Activated B cell treated with CpG ODN at 0.5 μM for 24 hours (primary cell): ENCODE data around the gene CYTH4. TPM values are rescaled to one million over a fixed set of nuclear protein-coding genes. Genes with fewer than 3 reads are reported as not detected.

Experiments
- ATAC-seq: fragments of 200-7000 bp; cut with Tn5 transposase; one replicate; pipeline ENCODE4 v1.10.0; 2021; ENCODE audit warnings: low read depth, mild to moderate bottlenecking, moderate library complexity
- CTCF ChIA-PET: fragments of 350-600 bp; sonication (Branson Sonifier 250); formaldehyde crosslinking; loops from one replicate; lab custom pipeline; 2021; ENCODE audit warnings: antibody characterized with exemption; lab: Charles Lee
- POLR2A ChIA-PET: fragments of 350-600 bp; sonication (Branson Sonifier 250); formaldehyde crosslinking; loops from one replicate; lab custom pipeline; 2021; ENCODE audit warnings: antibody characterized with exemption; lab: Charles Lee
- DNase-seq: peaks from one replicate; pipeline ENCODE4 v3.0.0; 2022
- H3K27ac Mint-ChIP-seq: one replicate; pipeline ENCODE4 v1.8.0; 2020; ENCODE audit warnings: mixed read lengths
- H3K27me3 Mint-ChIP-seq: one replicate; pipeline ENCODE4 v1.8.0; 2021; ENCODE audit warnings: mixed read lengths
- H3K36me3 Mint-ChIP-seq: one replicate; pipeline ENCODE4 v1.8.0; 2021; ENCODE audit warnings: low read depth, mixed read lengths
- H3K4me1 Mint-ChIP-seq: one replicate; pipeline ENCODE4 v1.8.0; 2021; ENCODE audit warnings: mixed read lengths
- H3K4me3 Mint-ChIP-seq: one replicate; pipeline ENCODE4 v1.8.0; 2020; ENCODE audit warnings: mild to moderate bottlenecking, mixed read lengths
- H3K9me3 Mint-ChIP-seq: one replicate; pipeline ENCODE4 v1.8.0; 2020; ENCODE audit warnings: mixed read lengths
- CTCF ChIP-seq: fragments of 200-600 bp; IDR thresholded peaks from one replicate; pipeline ENCODE4 v1.8.0; 2022; ENCODE audit warnings: antibody characterized with exemption, mild to moderate bottlenecking
- intact Hi-C: fragments of 100-400 bp; cut with micrococcal nuclease; formaldehyde crosslinking; loops from one replicate; pipeline ENCODE4 v1.15.1; 2024
- total RNA-seq: library from RNA; stranded (reverse); gene quantifications from 2 replicates; pipeline ENCODE4 v1.2.3, GENCODE V29; 2022

The CYTH4 gene
- total RNA-seq, 1 donor from 2014 or later = 40.3 TPM

GRCh38 chr22:37281646-37282384 lies 493 bp upstream of the CYTH4 start:
- ChIA-PET POLR2A (interaction anchor here (0.6 to 6.3 kb wide), 10 partner anchors 9 to 204 kb away, joined by 3 to 47 read pairs (median 4); partner anchors contain the start of genes MFNG and RAC2), CTCF (interaction anchor here (0.7 to 3.1 kb wide), 7 partner anchors 9 to 58 kb away, joined by 3 to 12 read pairs (median 5); no protein-coding TSS in a partner anchor)
- DNase-seq (no peak), ATAC-seq (peak; percentile 1)
- Mint-ChIP-seq H3K4me1 (peaks cover 77% of the 10 kb centered on the region), H3K27ac (peak overlapping the region; percentile 99), H3K9me3 (no peaks in the 10 kb centered on the region), H3K27me3 (no peaks in the 10 kb centered on the region), H3K4me3 (peak overlapping the region; percentile 86), H3K36me3 (peaks cover 12% of the 10 kb centered on the region)
- TF ChIP-seq CTCF = no peak
- intact Hi-C loops = loop anchor here (1.0 kb wide), 1 partner anchor 15 kb away; no protein-coding TSS in a partner anchor

GRCh38 chr22:37283393-37283937 lies 1.2 kb downstream of the CYTH4 start:
- POLR2A ChIA-PET = interaction anchor here (0.5 to 6.3 kb wide), 11 partner anchors 10 to 283 kb away, joined by 3 to 47 read pairs (median 6); partner anchors contain the start of gene RAC2
- Mint-ChIP-seq H3K27me3 (no peaks in the 10 kb centered on the region), H3K9me3 (no peaks in the 10 kb centered on the region), H3K4me3 (peak overlapping the region; percentile 86), H3K4me1 (peaks cover 76% of the 10 kb centered on the region), H3K27ac (peak overlapping the region; percentile 99), H3K36me3 (peaks cover 17% of the 10 kb centered on the region)
- ATAC-seq (no peak), DNase-seq (no peak)
- intact Hi-C loops = no loop called here
- CTCF ChIA-PET = interaction anchor here (0.5 to 3.1 kb wide), 7 partner anchors 15 to 31 kb away, joined by 3 to 12 read pairs (median 4); no protein-coding TSS in a partner anchor
- TF ChIP-seq CTCF = no peak

- H3K4me3 Mint-ChIP-seq = peak overlapping the region; percentile 86
- H3K36me3 Mint-ChIP-seq = peaks cover 23% of the 10 kb centered on the region
- ATAC-seq = peak; percentile 3
- no peaks in the 10 kb centered on the region for H3K9me3 Mint-ChIP-seq
- CTCF ChIA-PET = interaction anchor here (0.9 to 3.1 kb wide), 7 partner anchors 15 to 85 kb away, joined by 3 to 12 read pairs (median 4); no protein-coding TSS in a partner anchor
- POLR2A ChIA-PET = interaction anchor here (0.5 to 6.3 kb wide), 20 partner anchors 9 to 508 kb away, joined by 3 to 47 read pairs (median 4); partner anchors contain the start of genes IFT27 and RAC2
- H3K27ac Mint-ChIP-seq = peak overlapping the region; percentile 99
- H3K27me3 Mint-ChIP-seq = no peaks in the 10 kb centered on the region
- H3K4me1 Mint-ChIP-seq = peaks cover 76% of the 10 kb centered on the region
- TF ChIP-seq CTCF = no peak
- intact Hi-C loops = loop anchor here (2.0 kb wide), 2 partner anchors 31 to 39 kb away; partner anchors contain the start of gene RAC2
- no peak for DNase-seq
Measured at GRCh38 chr22:37284126-37284804, 2.0 kb downstream of the CYTH4 start.

- H3K4me1 Mint-ChIP-seq = peaks cover 75% of the 10 kb centered on the region
- TF ChIP-seq CTCF = no peak
- ChIA-PET CTCF (interaction anchor here (0.9 to 1.3 kb wide), 5 partner anchors 15 to 85 kb away, joined by 3 to 5 read pairs (median 4); no protein-coding TSS in a partner anchor), POLR2A (interaction anchor here (0.6 to 6.3 kb wide), 18 partner anchors 9 to 509 kb away, joined by 3 to 47 read pairs (median 4); partner anchors contain the start of genes IFT27 and RAC2)
- no peaks in the 10 kb centered on the region for H3K27me3 Mint-ChIP-seq
- peak overlapping the region; percentile 86 for H3K4me3 Mint-ChIP-seq
- peaks cover 29% of the 10 kb centered on the region for H3K36me3 Mint-ChIP-seq
- intact Hi-C loops = loop anchor here (2.0 kb wide), 2 partner anchors 30 to 40 kb away; partner anchors contain the start of gene RAC2
- ATAC-seq (peak; percentile 76), DNase-seq (peak; percentile 58)
- no peaks in the 10 kb centered on the region for H3K9me3 Mint-ChIP-seq
- peak overlapping the region; percentile 99 for H3K27ac Mint-ChIP-seq
Measured at GRCh38 chr22:37284805-37285355, 2.6 kb downstream of the CYTH4 start.
